ENCODE results near the gene CCDC188.

Gene CCDC188

DNA sequence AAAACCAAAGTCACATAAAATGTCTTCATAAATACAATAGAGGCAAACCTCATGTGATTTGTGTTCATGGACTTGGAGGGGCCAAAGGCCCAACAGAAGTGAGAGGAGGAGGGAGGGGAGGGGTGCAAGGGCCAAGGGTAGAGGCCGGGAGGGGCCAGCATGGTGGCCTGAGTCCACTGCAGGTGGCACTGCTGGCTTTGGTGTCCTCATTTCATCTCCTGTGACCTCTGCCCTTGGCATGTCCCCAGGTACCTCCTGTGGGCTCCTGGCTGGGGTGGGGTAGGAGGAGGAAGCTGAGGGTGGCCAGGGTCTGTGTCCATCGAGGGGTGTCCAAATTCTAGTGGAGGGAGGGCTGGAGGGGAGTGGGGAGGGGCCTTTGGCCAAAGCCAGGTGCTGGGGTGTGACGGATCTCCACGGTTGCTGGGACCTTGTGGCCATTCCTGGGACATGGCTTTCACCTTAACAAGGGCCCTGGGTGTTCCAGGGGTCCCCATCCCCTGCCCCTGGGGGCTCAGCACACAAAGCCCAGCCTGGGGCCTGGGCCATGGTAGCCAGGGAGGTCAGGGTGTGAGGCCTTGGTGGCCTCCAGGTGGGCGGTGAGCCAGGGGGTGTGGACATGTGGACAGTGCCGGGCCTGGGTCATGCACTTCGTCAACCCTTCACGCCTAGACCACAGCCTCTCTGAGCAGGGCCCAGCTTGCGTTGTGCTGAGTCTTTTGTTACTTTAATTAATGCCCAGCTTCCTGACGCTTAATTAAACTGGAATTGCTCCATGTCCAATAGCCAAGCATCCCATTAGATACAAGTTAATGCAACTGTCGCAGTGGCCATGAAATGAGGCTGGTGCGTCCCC is 20.7 kb upstream of the CCDC188 start:
- in situ Hi-C loops (cut with MboI; ENCODE audit: low sequenced_read_pairs), result no loop called here

DNA sequence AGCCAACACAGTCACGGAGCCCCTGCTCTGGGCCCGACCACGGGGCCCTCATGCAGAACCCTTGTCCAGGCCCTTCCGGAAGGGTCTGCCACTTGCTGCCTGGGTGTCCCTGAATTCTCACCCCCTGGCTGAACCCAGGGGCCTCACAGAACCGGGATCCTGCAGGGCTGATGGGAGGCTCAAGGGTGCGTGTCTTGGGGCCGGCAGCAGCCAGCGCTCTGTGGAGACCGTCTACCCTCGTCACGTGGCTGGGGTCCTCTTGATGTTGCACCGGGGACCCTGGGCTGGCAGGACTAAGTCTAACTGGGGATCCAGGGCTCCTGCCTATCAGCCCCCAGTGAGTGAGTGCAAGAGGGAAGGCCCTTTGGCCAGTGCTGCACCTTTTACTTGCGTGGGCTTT is 19.3 kb upstream of the CCDC188 start:
- in situ Hi-C loops (cut with MboI; ENCODE audit: low sequenced_read_pairs), result no loop called here

DNA sequence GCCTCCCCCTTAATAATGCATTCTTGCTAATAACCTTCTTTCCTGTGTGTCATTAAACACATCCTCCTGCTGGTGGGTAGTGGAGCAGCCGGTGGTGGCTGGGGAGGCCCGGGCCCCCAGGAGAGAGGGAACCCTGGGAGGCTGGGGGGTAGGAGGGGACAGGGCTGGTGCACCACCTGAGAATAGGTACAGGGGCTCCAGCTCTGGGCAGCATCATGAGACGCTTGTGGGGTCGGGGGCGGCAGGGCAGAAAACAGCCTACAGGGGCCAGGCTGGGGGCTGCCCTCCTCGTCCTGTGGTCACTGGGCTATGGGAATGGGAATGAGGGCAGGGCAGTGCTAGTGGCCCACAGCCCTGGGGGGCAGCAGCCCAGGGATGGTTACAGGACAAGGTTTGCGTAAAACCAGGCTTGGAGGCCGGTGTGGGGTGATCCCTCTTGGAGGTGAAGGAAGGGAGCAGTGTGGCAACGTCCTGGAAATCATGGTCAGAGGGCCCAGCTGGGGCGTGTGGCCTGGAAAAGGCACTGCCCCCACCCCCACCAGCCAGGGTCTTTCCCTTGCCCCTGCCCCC is 18.5 kb upstream of the CCDC188 start:
- in situ Hi-C loops (cut with MboI; ENCODE audit: low sequenced_read_pairs), result no loop called here

DNA sequence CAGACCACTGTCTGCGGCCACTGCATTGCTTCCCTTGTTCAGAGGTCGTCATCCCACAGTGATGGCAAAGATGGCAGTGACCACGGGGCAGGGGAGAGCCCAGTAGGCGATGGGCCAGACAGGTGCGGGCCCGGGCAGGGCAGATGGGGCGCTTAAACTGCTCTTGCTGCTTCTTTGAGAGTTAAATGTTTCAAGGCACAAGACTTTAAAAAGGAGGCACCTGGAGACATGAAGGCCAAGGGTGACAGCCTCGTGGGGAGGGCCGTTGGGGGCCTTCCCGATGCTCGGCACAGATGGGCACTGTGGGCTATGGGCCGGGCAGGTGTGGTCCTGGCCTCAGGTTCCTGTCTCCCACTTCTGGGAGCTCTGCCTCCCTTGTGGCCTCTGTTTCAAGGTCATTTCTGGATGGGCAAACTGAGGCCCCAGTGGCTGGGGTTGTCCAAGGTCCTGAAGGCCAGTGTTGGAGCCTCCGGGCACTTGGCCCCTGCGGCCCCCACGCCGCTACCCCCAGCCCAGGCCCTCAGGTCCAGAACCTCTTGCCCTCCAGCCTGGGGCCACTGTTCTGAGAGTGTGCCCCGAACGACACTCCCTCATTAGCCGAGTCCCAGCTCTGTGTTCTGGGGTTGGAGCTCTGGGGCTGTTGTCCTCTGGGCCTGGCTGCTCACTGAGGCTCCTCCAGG is 16.9 kb upstream of the CCDC188 start:
- in situ Hi-C loops (cut with MboI; ENCODE audit: low sequenced_read_pairs), result no loop called here

DNA sequence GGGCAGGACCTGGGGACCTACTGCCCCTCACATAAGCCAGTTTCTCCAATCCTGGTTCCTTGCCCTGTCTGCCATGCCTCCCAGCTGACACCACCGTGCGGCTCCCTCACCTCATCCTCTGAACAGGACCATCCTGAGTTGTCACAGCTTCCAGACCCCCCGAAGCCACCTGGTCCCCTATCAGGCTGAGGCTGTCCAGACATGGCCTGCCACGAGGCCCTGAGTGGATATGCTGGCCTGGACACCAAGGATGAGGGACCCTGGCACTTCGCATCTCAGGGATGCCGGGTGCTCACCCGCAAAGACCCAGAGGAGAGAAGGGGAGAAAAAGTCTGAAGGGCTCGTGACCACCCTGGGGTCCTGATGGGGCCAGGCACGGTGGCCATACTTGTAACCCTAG is 15.8 kb upstream of the CCDC188 start:
- in situ Hi-C loops (cut with MboI; ENCODE audit: low sequenced_read_pairs), result no loop called here

DNA sequence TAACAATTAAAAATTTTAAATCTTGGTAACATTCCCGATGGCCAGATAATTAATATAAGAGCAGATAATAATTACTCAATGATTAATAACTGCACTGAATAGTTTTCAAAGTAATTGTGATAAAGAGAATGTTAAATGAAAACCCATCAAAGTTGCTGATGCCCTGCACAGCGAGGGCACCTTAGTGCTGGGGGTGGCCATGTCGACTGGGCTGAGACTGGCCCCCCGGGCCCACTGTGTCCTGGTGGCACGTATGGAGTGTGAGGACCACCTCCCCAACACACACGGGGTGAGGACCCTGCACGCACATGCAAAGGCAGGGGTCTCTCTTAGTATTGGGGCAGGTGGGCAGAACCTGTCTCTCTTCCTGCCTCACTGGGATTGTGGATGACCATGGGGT is 15.1 kb upstream of the CCDC188 start:
- in situ Hi-C loops (cut with MboI; ENCODE audit: low sequenced_read_pairs), result no loop called here

DNA sequence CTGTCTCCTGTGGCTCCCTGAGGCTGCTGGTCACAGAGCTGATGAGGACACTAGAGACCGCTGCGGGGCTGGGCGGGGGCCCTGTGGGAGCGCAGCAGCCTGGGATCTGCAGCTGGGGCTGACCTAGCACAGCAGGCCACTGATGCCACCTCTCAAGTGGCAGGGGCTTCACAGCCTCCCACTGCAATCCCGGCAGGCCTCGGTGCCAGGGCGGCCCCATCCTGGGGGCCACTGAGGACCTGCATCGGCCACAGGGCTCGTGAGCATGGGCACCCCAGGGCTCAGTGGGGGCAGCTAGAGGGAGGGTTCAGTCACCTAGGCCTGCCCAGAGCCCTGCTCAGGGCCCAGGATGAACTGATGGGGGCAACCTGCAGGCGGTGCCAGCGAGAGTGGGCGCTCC is 14.6 kb upstream of the CCDC188 start:
- in situ Hi-C loops (cut with MboI; ENCODE audit: low sequenced_read_pairs), result no loop called here

DNA sequence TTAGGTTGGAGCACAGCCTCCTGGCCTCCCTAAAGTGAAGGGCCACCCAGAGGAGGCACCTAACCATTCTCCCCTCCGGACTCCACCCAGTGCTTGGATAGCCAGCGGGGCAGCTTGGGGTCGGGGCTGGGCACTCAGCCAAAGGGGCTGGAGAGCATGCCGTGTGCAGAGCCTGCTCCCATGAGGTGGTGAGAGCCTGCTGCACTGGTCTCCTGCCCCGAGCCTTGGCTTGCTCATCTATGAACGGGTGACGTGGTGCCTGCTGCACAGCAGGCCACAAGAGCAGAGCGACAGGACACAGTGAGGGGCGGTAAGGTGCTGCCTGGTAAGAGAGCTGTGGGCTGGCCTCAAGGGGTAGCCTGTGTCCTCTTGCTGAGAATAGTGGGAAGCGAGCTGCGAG is 14.0 kb upstream of the CCDC188 start:
- in situ Hi-C loops (cut with MboI; ENCODE audit: low sequenced_read_pairs), result no loop called here

DNA sequence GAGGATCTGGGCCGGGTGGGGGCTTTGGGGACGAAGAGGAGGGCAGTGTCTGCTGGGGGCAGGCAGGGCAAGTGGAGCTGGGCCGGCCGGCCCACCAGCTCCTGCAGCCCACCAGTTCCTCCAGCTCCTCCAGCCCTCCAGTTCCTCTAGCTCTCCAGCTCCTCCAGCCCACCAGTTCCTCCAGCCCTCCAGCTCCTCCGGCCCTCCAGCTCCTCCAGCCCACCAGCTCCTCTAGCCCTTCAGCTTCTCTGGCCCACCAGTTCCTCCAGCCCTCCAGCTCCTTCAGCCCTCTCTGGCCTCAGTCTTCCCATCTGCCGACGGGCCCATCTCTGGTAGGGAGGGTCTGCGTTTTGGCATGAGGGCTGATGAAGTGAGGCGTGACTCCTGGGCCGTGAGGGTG is 9.2 kb upstream of the CCDC188 start:
- in situ Hi-C loops (cut with MboI; ENCODE audit: low sequenced_read_pairs), result no loop called here

DNA sequence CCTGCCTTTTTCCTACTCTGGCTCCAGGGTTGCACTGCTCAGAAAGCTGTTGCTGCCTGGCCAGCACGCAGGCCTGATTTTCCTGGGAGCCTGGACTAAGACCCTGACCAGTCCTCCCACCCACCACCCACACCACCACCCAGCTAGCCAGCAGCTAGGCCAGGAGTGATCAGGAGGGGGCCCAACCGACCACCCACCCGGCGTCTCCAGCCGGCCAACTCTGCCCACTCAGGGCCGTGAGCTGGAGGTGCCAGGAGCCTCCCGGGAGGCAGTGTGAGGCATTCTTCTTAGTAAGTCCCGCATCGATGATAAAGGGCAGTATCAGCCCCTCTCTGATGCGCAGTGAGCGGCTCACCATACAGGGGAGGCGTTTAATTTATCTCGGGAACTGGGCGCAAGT is 8.7 kb upstream of the CCDC188 start:
- in situ Hi-C loops (cut with MboI; ENCODE audit: low sequenced_read_pairs), result loop anchor here (10.0 kb wide), 1 partner anchor 115 kb away; no protein-coding TSS in a partner anchor

DNA sequence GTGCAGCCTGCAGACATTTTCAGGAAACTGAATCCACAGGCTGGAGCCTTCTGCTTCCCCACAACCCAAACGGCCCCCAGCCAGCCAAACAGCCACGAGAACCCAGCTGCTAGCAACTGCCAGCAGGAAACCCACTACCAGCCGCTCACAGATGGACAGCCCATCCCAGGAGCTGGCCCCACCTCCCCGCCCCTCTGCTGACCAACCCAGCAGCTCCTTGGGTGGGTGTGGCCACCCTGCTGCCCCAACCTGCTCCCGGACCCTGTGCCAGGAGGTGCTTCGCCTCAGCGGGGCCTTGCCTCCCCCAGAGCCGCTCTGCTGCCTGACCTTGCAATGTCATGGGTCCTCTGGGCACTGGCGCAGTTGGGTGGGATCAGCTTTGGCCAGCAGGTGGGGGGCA is 8.2 kb upstream of the CCDC188 start:
- in situ Hi-C loops (cut with MboI; ENCODE audit: low sequenced_read_pairs), result loop anchor here (10.0 kb wide), 1 partner anchor 116 kb away; no protein-coding TSS in a partner anchor

DNA sequence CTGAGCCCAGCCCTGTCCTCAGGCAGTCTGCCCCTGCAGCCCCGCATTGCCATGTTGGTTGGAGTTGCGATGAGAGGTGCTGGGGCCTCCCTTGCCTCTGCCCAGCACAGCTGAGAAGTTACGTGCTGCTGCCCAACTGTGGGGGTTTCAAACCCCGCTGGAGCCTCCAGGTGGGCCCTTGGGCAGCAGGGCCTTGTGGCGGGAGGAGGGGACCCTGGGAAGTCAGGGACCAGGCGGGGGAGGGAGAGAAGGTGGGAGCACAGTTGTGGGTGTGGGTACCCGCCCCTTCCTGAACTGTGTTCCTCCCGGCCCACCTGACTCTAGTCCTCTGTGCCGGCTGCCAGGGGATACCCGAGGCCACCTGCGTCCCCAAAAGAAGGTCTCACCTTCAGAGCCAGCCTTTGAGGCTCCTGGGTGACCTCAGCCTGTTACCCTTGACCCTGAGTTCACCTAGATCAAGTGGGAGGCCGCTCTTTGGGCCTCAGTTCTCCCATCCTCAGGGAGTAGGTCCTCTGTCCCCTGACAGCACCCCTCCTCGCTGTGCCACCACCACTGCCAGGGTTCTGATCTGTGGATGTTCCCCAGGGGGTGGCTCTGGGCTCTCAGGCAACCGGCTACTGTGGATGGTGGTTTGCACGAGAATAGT is 7.7 kb upstream of the CCDC188 start:
- in situ Hi-C loops (cut with MboI; ENCODE audit: low sequenced_read_pairs), result loop anchor here (10.0 kb wide), 1 partner anchor 116 kb away; no protein-coding TSS in a partner anchor

DNA sequence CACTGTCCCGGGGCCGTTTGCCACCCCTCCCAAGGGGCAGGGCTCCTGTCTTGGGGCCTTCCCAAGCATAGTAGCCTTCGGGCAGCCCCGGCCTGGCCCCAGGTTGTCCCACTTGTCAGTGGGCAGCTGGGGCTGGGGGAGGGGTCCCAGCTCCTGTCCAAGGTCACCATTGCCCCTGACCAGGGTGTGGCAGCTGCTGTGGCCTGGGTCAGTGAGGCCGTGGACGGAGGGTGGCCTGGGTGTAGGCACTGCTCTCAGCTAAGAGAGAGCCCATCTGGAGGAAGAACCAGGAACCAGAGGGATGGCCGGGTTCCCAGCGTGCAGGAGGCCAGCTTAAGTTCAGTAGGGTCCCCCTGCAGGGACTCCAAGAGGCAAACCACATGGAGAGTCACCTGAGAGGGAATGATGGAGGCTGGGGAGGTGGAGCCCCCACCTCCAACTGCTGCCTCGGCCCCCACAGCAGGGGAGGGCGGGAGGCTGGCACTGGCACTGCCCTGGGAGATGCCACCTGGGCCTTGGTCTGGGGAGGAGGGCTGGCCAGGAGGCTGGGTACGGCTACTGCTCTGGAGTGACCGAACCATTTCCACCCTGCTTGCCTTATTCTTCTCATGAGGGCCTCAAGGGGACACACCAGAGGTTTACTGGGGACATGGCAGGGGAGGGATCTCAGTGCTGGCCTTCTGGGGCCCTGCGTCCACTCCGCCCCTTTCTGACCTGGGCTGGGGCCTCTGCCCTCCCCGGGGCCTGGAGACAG is 6.8 kb upstream of the CCDC188 start:
- in situ Hi-C loops (cut with MboI; ENCODE audit: low sequenced_read_pairs), result loop anchor here (10.0 kb wide), 1 partner anchor 117 kb away; no protein-coding TSS in a partner anchor

DNA sequence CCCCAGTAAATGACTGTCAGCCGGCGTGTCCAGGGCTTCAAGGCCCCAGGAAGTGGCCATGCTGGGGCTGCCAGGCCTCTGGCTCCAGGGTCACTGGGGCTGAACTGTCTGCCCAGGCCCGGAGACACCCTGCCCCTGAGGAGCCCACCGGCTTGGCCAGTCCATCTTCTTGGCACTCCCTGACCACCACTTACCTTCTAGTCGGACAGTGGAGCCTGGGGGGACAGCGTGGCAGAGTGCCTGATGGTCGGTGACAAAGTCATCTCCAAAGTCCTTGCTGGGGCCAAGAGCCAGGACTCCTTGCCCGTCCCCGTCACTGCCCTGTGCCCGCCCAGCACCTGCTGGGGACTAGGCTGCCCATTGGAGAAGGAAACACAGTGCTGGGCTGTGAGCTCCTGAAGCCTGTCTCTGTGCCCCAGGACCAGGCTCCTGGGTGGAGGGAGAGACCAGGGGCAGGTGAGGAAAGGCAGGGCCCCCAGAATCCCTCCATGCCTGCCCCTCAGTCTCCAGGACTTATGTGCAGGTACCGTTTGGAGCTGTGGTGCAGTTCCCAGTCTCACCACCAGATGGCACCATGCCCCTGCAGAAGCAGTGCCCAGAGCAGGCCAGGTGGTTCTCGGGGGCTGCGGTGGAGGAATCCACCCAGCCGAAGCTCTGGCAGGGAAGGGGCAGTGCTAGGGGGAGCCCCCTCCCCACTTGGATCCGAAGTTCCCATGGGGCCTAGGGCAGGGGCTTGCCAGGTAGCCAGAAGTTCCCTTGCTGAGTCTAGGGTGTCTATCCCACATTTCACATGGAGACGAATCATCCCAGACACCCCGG is 6.0 kb upstream of the CCDC188 start:
- in situ Hi-C loops (cut with MboI; ENCODE audit: low sequenced_read_pairs), result loop anchor here (10.0 kb wide), 1 partner anchor 118 kb away; no protein-coding TSS in a partner anchor

DNA sequence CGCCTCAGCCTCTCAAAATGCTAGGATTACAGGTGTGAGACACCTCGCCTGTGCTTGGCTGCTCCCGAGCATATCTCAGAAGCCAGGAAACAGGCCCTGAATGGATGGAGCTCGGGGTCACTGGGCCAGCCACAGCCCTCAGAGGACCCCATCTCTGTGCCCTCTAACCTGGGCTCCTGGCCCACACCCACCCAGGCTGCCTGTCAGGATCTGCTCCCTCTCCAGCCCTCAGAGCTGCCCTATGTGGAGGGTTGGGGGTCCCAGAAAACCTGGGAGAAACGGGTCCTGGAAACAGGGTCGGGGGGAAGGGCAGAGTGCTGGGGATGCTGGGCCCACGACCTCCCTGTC is 5.2 kb upstream of the CCDC188 start:
- in situ Hi-C loops (cut with MboI; ENCODE audit: low sequenced_read_pairs), result loop anchor here (10.0 kb wide), 1 partner anchor 119 kb away; no protein-coding TSS in a partner anchor

DNA sequence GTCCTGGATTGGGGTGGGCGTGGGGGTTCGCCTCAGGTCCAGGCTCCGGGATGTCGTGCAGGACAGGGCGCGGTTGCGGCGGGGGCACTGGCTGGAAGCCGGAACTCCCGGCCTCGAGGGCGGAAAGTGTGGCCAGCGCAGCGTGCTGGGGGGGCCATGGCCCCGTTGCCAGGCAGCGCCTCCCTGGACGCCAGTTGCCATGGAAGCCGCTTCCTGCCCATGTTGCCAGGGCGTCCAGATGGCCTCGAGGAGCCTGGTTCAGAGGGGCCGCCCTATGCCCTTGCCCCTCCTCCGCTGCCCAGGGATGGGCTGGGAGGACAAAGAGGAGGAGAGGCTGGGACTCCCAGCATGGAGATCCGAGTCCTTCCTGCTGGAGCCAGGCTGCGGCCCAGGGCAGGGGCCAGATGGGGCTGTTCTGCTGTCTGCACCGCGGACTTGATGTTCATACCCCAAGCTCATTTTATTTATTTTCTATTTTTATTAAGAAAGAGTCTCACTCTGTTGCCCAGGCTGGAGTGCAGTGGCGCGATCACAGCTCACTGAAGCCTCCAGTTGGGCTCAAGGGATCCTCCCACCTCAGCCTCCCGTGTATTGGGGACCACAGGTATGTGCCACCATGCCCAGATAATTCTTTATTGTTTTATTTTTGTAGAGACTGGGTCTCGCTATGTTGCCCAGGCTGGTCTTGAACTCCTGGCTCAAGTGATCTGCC is 4.6 kb upstream of the CCDC188 start:
- in situ Hi-C loops (cut with MboI; ENCODE audit: low sequenced_read_pairs), result loop anchor here (10.0 kb wide), 1 partner anchor 119 kb away; no protein-coding TSS in a partner anchor

DNA sequence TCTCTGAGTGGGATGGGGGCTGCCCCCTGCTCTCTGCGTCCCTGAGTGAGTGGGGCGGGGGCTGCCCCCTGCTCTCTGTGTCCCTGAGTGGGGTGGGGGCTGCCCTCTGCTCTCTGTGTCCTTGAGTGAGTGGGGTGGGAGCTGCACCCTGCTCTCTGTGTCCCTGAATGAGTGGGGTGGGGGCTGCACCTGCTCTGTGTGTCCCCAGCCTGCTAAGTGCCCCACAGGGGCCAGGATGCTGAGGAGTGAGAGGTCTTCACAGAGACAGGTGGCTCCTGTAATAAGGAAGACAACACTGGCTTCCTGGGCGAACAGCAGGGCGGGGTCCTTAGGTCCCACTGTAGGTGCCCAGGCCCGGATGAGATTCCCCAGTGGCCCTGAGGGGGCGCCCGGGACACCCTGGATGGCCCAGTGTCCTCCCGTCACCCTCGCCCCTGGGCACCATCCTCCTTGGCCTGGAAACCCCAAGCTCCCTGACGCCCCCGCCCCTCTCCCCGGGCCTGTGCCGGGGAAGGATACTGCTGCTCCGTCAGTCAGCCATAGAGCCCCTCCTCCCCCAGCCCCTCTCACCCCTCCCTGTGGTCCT is 3.8 kb upstream of the CCDC188 start:
- in situ Hi-C loops (cut with MboI; ENCODE audit: low sequenced_read_pairs), result loop anchor here (10.0 kb wide), 1 partner anchor 120 kb away; no protein-coding TSS in a partner anchor

DNA sequence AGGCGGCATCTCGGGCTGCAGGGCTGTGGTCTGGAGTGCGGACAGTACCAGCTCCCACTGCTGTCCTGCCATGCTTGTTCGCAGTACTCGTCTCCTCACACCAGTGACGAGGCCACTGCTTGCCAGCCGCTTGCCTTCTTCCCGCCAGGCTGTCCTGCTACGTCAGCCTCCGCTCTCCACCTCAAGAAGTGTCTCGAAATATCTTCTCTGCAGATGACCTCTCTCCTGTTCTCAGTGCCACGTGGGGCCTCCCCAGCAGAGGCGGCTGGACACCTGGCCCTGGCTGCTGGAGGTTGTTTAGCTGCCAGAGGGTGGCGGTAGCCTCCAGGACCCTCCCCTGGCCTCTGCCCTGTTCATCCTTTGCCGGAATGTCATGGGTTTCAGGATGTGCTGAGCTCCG is 3.1 kb upstream of the CCDC188 start:
- in situ Hi-C loops (cut with MboI; ENCODE audit: low sequenced_read_pairs), result loop anchor here (10.0 kb wide), 1 partner anchor 121 kb away; no protein-coding TSS in a partner anchor
